Glomerular visceral epithelial cell (primary cell): ENCODE data around the gene TAF11L2.
"Not testable (repeated sequence)": the region's sequence is repeated elsewhere in the genome, so short reads cannot be mapped to it uniquely, and the experiment has no call there.

Experiments used
- DNase-seq: peaks from one replicate; pipeline ENCODE4 v3.0.0-alpha.2; 2016; ENCODE audit errors: extremely low spot score

The TAF11L2 gene

DNA sequence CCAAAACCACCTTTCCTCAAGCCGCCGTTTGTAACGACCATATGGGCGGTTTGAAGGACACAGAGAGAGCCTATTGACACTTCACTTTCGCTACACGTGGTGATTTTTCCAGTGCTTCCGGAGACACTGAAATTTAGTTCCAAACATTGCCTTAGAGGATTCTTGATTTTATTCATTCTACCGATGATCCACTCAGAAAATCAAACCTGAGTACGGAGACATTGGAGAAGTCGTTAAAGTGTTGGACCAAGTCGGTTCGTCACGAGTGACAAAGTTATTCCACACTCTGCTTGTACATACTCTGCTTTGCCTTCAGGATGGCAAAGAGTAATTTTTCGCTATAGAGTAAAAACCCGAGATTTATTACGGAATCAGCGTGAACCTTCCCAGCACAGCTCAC is 28.5 kb downstream of the TAF11L2 start:
- not testable (repeated sequence) for DNase-seq

DNA sequence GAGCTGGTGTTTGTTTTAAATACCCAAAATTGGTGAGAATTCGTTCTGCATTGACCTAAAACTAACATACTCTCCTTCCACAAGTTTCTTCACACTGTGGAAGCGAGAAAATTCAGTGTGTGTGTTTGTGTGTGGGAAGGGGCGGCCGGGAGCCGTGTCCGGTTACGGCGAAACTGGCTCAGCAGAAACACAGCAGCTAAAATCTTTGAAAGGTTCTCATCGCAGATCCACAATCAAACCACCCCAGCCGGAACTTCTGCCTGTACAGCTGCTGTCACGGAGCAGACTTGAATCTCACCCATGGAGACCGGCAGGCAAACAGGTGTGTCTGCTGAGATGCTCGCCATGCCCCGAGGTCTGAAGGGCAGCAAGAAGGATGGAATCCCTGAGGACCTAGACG is 30.3 kb downstream of the TAF11L2 start, which contains the start of gene TAF11L6:
Gene TAF11L6, plus strand, starts transcription at position 301 of the 400 bp plus-strand sequence.
- not testable (repeated sequence) for DNase-seq
